Upper lobe of left lung (tissue), 6 donors: Measurements from ENCODE around the gene NINJ2. TPM values are rescaled to one million over a fixed set of nuclear protein-coding genes. Genes with fewer than 3 reads are reported as not detected.

Experiments
- ATAC-seq, 2 donors: fragments of 200-7000 bp; cut with Tn5 transposase; one replicate each; pipeline ENCODE4 v1.9.1; 2022; ENCODE audit warnings: mild to moderate bottlenecking in 2 of 2, moderate library complexity in 2 of 2; ENCODE audit not compliant: low FRiP score in 2 of 2
- DNase-seq, 2 donors: peaks; one replicate each; pipeline ENCODE4 v3.0.0-alpha.2; 2019 to 2020
- H3K27ac ChIP-seq, 4 donors: fragments of 200-600 bp; sonication (generic); one replicate each; pipeline ENCODE4 v1.5.1; 2016 to 2019
- H3K27me3 ChIP-seq, 4 donors: fragments of 200-600 bp; sonication (generic); one replicate each; pipeline ENCODE4 v1.5.1; 2017 to 2019
- H3K36me3 ChIP-seq, 4 donors: fragments of 200-600 bp; sonication (generic); one replicate each; pipeline ENCODE4 v1.5.1; 2016 to 2019
- H3K4me1 ChIP-seq, 4 donors: fragments of 200-600 bp; sonication (generic); one replicate each; pipeline ENCODE4 v1.5.1; 2018 to 2019
- H3K4me3 ChIP-seq, 4 donors: fragments of 200-600 bp; sonication (generic); one replicate each; pipeline ENCODE4 v1.5.1; 2017 to 2019; ENCODE audit warnings: mild to moderate bottlenecking in 2 of 4, moderate library complexity in 1 of 4
- H3K9me3 ChIP-seq, 4 donors: fragments of 200-600 bp; sonication (generic); one replicate each; pipeline ENCODE4 v1.5.1; 2018 to 2019
- EP300 ChIP-seq, 4 donors: sonication (generic); formaldehyde crosslinking; IDR thresholded peaks; one replicate each; pipeline ENCODE4 v1.5.1; 2017; ENCODE audit warnings: antibody characterized with exemption in 4 of 4, control low read depth in 2 of 4
- POLR2A ChIP-seq, 4 donors: fragments of 450-650 bp; IDR thresholded peaks; one replicate each; pipeline ENCODE4 v1.5.1; 2016 to 2017; ENCODE audit warnings: antibody characterized with exemption in 4 of 4, mild to moderate bottlenecking in 2 of 4
- POLR2AphosphoS5 ChIP-seq, 2 donors: sonication (generic); formaldehyde crosslinking; IDR thresholded peaks; one replicate each; pipeline ENCODE4 v1.5.1; 2017; ENCODE audit warnings: antibody characterized with exemption in 2 of 2
- WGBS, 2 donors: methylation state at CpG; one replicate each; pipeline ENCODE4 v1.1.5; 2017 to 2018; 5-methylcytosine and 5-hydroxymethylcytosine counted together
- total RNA-seq, 6 donors: library from RNA; depleted of rRNA in 4 of 6; stranded (reverse); fragments of >200 nt in 4 of 6; gene quantifications; one replicate each; pipeline versions ENCODE4 v1.1.0 to v1.2.1, GENCODE V29; 2016 to 2021
- TF ChIP-seq, protein P1 (sequence below), 6 experiments: fragments of 450-650 bp in 4 of 6; fragments of 200-600 bp in 2 of 6; sonication (generic) in 2 of 6; IDR thresholded peaks; one replicate each; pipeline ENCODE4 v1.5.1; 2016 to 2019; ENCODE audit warnings: antibody characterized with exemption in 6 of 6
- donor health status: DM: no; HTN: no; CAD: no; lungs with moderate emphysema.
- donor health status: DM: no; HTN: yes; CAD: no; lungs with severe emphysema.

The NINJ2 gene
- total RNA-seq, 6 donors from 2014 or later: 15.6 to 73.3 (median 36.2) TPM

DNA sequence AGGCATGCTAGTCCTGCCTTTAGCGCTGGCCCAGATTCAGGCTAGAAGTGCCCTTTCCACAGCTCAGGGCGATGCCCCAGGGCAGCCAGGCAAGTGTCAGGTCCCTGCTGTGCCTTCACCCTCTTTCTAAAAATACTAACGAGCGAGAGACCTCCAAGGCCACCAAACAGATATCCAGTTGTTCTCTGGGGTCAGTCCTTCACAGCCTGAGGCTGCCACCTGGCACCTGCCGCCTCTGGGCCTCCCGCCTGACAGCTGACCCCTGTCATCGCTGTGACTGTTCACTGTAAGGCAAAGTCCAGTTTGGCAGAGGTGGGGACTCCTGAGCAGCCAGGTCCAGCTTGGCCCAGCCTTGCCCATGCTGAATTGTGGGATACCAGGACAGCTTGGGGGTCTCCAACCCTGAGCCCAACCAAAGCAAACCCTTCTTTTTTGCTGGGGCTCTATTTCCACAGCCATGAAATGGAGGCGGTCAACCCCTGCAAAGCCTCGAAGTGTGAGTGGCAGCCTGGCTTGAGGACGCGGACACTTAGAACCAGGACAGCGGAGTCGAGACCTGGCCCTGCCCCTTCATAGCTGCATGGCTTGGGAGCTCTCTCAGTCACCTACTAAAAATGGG, 79.9 kb downstream of the NINJ2 start:
- Histone ChIP-seq H3K9me3 (no peaks in the 10 kb centered on the region), H3K27ac (no peak overlapping the region), H3K4me1 (peaks cover 0 to 12% (median 4%) of the 10 kb centered on the region in 4 donors), H3K4me3 (no peak overlapping the region), H3K36me3 (no peaks in the 10 kb centered on the region), H3K27me3 (no peaks in the 10 kb centered on the region)
- peak; percentile 17 to 45 for DNase-seq
- TF ChIP-seq, protein P1, sequence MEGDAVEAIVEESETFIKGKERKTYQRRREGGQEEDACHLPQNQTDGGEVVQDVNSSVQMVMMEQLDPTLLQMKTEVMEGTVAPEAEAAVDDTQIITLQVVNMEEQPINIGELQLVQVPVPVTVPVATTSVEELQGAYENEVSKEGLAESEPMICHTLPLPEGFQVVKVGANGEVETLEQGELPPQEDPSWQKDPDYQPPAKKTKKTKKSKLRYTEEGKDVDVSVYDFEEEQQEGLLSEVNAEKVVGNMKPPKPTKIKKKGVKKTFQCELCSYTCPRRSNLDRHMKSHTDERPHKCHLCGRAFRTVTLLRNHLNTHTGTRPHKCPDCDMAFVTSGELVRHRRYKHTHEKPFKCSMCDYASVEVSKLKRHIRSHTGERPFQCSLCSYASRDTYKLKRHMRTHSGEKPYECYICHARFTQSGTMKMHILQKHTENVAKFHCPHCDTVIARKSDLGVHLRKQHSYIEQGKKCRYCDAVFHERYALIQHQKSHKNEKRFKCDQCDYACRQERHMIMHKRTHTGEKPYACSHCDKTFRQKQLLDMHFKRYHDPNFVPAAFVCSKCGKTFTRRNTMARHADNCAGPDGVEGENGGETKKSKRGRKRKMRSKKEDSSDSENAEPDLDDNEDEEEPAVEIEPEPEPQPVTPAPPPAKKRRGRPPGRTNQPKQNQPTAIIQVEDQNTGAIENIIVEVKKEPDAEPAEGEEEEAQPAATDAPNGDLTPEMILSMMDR (IDR thresholded peaks at IDR 0.05): no peak
- TF ChIP-seq EP300 (IDR thresholded peaks at IDR 0.05) (no peak), POLR2AphosphoS5 (IDR thresholded peaks at IDR 0.05) (no peak), POLR2A (IDR thresholded peaks at IDR 0.05) (no peak)
- WGBS, 2 donors: 76 to 89% methylated on average over 7 to 11 of the region's 13 CpGs
- ATAC-seq: no peak

DNA sequence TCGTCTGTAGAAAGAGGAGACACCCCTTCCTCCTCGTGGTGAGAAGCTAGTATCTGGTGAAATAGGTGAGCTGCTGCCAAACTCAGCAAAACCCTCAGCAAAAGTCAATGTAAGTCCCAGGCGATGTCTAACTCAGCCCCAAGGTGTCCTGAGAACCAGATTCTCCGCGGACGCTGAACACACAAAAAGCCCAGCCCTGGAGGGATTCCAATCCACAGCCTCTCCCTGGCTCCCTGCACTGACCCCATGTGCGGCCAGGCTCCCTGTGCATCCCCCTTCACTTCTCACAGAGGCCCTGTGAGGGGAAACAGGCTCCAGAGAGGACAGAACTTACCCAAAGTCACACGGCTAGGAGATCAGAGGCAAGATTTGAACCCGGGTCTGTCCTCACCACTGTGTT, 81.5 kb downstream of the NINJ2 start:
- Histone ChIP-seq H3K4me3 (no peak overlapping the region), H3K27ac (no peak overlapping the region), H3K27me3 (no peaks in the 10 kb centered on the region), H3K9me3 (no peaks in the 10 kb centered on the region), H3K36me3 (no peaks in the 10 kb centered on the region), H3K4me1 (peaks cover under 1 to 16% (median 6%) of the 10 kb centered on the region in 4 donors)
- no peak for DNase-seq
- no peak for ATAC-seq
- no peak for TF ChIP-seq POLR2AphosphoS5 (IDR thresholded peaks at IDR 0.05)
- TF ChIP-seq, protein P1 (IDR thresholded peaks at IDR 0.05): no peak
- whole genome bisulfite sequencing, 2 donors: 88 to 92% methylated on average over 8 to 9 of the region's 9 CpGs

DNA sequence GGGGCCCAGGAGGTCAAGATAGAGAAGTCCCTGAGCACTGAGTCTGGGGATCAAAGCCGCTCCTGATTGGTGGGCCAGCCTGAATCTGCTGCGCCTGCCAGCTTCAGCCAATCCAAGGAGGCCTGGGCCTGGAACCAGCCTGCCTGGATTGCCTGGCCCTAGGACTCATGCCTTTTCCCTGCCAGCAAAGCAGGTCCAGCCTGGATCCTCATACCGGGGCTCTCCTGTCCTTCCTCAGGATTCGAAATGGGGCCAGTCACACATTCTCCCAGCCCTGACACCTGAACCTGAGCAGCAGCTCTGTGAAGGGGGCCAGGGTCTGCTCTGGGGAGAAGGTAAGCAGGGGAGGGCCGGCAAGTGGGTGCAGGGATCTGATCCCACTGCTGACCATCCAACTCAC, 81.9 kb downstream of the NINJ2 start:
- no peak for TF ChIP-seq EP300 (IDR thresholded peaks at IDR 0.05)
- TF ChIP-seq POLR2A (IDR thresholded peaks at IDR 0.05): no peak
- TF ChIP-seq POLR2AphosphoS5 (IDR thresholded peaks at IDR 0.05): no peak
- H3K4me3 ChIP-seq: no peak overlapping the region
- H3K9me3 ChIP-seq: no peaks in the 10 kb centered on the region
- ATAC-seq: no peak
- no peaks in the 10 kb centered on the region for H3K36me3 ChIP-seq
- no peak overlapping the region for H3K27ac ChIP-seq
- peaks cover 4 to 20% (median 10%) of the 10 kb centered on the region in 4 donors for H3K4me1 ChIP-seq
- DNase-seq: no peak
- H3K27me3 ChIP-seq: no peaks in the 10 kb centered on the region
- WGBS, 2 donors: 95 to 100% methylated on average over 1 to 5 of the region's 5 CpGs

DNA sequence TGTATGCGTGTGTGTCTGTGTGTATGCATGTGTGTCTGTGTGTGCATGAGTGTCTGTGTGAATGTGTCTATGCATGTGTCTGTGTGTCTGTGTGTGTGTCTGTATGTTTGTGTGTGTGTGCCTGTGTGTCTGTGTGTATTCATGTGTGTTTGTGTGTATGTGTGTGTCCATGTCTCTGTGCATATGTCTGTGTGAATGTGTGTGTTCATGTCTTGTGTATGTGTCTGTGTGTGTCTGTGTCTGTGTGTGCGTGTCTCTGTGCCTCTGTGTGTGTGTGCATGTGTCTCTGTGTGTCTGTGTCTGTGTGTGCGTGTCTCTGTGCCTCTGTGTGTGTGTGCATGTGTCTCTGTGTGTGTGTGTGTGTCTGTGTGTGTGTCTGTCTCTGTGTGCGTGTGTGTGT, 82.4 kb downstream of the NINJ2 start:
- Histone ChIP-seq H3K4me3 (no peak overlapping the region), H3K27me3 (no peaks in the 10 kb centered on the region), H3K27ac (no peak overlapping the region), H3K9me3 (no peaks in the 10 kb centered on the region), H3K36me3 (no peaks in the 10 kb centered on the region), H3K4me1 (peaks cover 9 to 26% (median 15%) of the 10 kb centered on the region in 4 donors)
- ATAC-seq (no peak), DNase-seq (no peak)
- TF ChIP-seq, protein P1 (IDR thresholded peaks at IDR 0.05): no peak
- 93 to 100% methylated on average over 3 to 4 of the region's 4 CpGs for WGBS, 2 donors

DNA sequence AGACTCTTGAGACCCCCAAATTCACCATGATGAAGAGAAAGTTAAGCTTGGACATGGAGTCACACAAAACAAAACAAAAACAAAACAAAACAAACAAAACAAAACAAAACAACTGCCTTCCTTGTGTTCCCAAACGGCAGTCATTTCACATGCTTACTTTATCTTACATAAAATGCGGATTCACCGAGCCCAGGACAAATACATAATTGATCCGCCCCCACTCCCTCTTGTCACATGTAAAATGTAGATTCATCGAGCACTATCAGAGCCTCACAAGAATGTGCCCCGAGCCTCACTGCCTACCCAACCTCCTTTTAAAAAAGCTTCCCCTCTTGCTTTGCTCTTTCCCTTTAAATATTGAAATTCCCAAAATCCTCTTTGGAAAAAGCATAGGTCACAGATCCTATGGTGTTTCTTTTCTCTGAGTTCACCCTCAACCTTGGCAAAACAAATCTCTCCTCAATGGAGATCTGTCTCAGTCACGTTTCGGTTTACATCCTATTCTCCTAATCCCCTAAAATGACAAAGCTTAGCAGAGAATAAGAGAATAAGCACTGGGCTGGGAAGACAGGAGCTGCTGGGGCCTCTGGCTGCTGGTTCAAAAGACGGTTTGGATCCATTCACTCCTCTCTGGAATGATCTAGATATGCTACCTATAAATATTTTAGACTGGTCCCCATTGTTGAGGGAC, 83.7 kb downstream of the NINJ2 start:
- no peak overlapping the region for H3K27ac ChIP-seq
- H3K9me3 ChIP-seq: no peaks in the 10 kb centered on the region
- no peaks in the 10 kb centered on the region for H3K27me3 ChIP-seq
- DNase-seq (peak in 1 of 2 donors; percentile 3), ATAC-seq (no peak)
- H3K36me3 ChIP-seq: no peaks in the 10 kb centered on the region
- 79 to 84% methylated on average over 9 of the region's 9 CpGs for WGBS, 2 donors
- H3K4me1 ChIP-seq: peaks cover 18 to 38% (median 25%) of the 10 kb centered on the region in 4 donors
- no peak overlapping the region for H3K4me3 ChIP-seq
- TF ChIP-seq POLR2A (IDR thresholded peaks at IDR 0.05) (no peak), EP300 (IDR thresholded peaks at IDR 0.05) (no peak), POLR2AphosphoS5 (IDR thresholded peaks at IDR 0.05) (no peak)
- TF ChIP-seq, protein P1 (IDR thresholded peaks at IDR 0.05): no peak
